M059J (cell line): ENCODE data around the gene OLFM2. TPM values are rescaled to one million over a fixed set of nuclear protein-coding genes. Genes with fewer than 3 reads are reported as not detected.
"Not testable (repeated sequence)": the region's sequence is repeated elsewhere in the genome, so short reads cannot be mapped to it uniquely, and the experiment has no call there.

ENCODE experiments used
- DNase-seq: peaks from one replicate; pipeline ENCODE4 v3.0.0-alpha.2; 2012; ENCODE audit warnings: low read depth
- total RNA-seq: library from RNA; depleted of rRNA; stranded (reverse); fragments of >200 nt; shearing (Covaris generic); gene quantifications from 2 replicates; pipeline ENCODE4 v1.2.3, GENCODE V29; 2014; rRNA removed

Gene OLFM2
- 0.39 TPM in 1 of 2 replicates, not detected in the other for total RNA-seq

DNA sequence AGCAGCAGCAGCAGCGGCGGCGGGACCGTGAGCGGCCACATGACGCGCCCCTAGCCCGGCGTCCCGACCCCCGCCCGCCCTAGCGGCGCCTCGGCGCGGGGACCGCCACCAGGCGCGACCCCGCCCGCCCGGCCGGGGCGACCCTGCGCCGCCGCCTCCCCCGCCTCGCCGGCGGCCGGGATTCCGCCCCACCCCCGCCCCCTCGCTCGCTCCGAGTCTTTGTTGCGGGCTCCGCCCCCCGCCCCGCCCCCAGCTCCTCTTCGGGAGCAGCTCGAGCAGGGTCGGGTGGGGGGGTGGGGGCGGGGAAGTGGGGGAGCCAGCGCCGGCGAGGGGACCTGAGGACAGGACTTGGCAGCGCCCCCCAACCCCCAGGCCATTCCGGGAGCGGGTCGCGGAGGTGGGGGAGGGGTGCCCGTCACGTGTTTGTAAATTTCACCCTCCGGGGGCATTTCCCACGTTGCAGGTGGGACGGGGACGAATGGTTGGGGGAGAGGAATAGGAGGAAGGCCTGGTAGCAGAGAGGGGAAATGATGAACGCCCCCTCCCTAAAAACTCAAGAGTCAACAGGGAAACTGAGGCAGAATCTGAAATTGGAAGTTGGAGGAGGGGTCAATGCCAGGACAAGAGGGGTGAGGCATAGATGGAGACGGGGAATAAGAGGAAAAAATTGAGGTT, at the start of gene OLFM2:
Gene OLFM2, minus strand, starts transcription at position 190 of the 675 bp plus-strand sequence. Its CDS starts 149 bp downstream, at position 41.
- DNase-seq, result no peak

- DNase-seq, result no peak
Observed at GRCh38 chr19:9981406-9982260, 45.3 kb upstream of the OLFM2 start.

DNA sequence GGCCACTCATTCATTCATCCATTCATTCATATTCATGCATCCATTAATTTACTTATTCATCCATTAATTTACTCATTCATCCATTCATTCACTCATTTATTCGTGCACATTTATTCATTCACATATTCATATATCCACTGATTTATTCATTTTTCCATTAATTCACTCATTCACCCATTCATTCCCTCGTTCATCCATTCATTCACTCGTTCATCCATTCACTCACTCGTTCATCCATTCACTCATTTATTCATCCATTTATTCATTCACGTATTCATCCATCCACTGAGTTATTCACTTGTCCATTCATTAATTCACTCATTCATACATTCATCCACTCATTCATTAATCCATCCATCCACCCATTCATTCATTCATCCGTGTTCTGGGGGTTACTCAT, 35.8 kb upstream of the OLFM2 start:
- no peak for DNase-seq

DNA sequence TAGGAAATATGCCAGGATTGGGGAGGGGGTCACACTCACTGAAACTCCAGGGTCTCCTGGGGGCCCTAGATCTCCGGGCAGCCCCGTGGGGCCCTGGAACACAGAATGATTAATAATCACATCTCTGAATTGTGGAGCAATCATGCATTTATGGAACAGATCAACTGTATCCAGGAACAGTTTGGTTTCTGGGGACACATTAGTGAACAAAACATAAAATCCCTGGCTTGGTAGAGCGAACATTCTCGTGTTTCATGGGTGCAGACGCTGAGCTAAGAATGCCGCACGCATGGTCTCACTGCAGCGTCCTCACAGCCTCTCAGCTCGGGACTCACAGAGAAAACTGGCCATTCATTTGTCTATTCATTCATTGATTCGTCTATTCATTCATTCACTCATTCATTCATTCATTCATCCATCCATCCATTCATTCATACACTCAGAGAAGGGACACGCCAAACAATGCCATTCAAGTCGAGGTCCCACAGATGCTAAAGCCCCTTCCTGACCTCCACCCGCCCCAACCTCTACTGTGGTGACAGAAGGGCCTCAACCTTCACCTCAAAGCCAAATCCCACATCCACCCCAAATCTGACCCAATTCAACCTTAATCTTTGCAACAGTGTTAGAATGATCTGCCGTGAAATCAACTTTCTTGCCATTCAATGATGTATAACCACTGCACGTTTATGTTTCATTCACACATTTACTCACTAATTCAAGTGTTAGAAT, 35.0 kb upstream of the OLFM2 start:
- peak; percentile 15 for DNase-seq

DNA sequence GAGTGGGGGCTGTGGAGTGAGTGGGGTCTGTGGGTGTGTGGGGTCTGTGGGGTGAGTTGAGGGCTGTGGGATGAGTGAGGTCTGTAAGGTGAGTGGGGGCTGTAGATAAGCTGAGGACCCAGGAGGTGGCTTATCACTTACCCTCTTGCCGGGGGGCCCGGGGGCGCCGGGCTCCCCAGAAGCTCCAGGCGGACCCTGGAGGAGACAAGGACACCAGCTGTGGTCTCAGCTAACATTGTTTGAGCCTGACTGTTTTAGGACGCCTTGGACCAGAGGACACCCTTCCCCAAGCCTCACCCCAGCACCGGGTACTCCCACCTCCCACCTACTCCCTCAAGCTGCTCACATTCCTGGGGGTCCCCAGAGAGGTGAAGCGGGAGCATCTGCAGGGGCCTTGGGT, 34.2 kb upstream of the OLFM2 start:
- DNase-seq, result no peak

- no peak for DNase-seq
Observed at GRCh38 chr19:9969688-9969975, 33.3 kb upstream of the OLFM2 start.

- no peak for DNase-seq
Observed at GRCh38 chr19:9968820-9969687, 32.7 kb upstream of the OLFM2 start.

DNA sequence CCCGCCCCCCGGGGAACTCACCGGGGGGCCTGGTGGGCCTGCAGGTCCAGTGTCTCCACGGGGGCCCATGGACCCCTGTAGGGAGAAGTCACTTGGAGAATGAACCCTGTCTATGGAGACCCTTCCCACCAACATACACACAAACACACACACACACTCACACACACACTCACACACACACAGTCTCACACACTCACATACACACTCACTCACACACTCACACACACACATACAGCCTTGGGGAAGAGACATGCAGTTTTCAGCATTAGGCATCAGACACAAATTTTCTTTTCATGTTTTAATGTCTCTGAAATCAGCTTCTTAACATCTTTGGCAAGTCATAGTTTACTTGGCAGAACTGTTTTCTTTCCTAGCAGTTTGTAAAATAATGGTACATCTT, 31.0 kb upstream of the OLFM2 start:
- no peak for DNase-seq

- no peak for DNase-seq
Observed at GRCh38 chr19:9966448-9966847, 30.1 kb upstream of the OLFM2 start.

- no peak for DNase-seq
Observed at GRCh38 chr19:9966024-9966423, 29.7 kb upstream of the OLFM2 start.

DNA sequence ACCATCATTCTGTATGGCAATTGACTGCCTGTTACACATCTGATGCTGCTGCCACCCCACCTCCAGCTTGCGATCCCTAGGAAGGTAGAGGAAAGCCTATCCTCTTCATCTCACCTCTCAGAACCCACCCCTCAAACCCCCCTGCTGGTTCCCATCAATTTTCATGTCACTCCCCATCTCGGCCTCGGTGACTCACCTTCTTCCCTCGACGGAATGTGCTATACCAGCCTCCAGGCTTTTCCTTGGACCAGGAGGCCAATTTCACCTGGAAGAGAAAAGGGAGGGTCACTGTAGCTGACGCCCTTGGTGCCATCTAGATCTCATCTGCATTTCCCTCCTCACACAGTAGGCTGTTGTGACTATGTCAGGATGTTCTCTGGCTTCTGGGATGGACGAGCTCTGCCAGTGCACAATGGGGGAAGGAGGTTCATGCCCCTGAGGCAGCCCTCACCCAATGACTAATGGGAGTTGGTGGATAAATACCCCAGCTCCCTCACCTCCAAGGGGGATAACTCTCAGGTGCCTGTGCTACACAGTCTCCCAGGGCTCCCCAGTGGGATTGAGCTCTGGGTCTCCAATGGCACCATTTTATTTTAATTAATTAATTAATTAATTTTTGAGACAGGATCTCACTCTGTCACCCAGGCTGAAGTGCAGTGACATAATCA, 26.4 kb upstream of the OLFM2 start:
- no peak for DNase-seq

DNA sequence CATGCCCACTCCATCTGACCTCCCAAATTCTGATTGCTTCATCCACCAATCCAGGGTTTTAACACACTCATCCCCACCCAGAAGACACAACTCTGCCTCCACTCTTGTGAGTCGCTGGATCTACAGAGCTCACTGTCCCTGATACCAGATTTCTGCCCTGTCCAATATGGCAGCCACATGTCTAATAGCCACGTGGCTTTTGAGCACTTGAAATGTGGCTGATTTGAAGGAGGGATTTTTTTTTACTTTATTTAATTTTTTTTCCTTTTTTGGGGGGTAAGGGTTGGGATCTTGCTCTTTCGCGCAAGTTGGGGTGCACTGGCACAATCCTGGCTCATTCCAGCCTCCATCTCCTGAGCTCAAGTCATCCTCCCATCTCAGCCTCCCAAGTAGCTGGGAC, 24.8 kb upstream of the OLFM2 start:
- no peak for DNase-seq

GRCh38 chr19:9958379-9958821, 22.1 kb upstream of the OLFM2 start:
- DNase-seq, result peak; percentile 72

- no peak for DNase-seq
Observed at GRCh38 chr19:9956956-9957355, 20.6 kb upstream of the OLFM2 start.

GRCh38 chr19:9953802-9954542, 17.7 kb upstream of the OLFM2 start:
- no peak for DNase-seq

GRCh38 chr19:9952276-9952675, 16.0 kb upstream of the OLFM2 start:
- DNase-seq, result no peak

- no peak for DNase-seq
Observed at GRCh38 chr19:9947441-9947840, 11.1 kb upstream of the OLFM2 start.

- DNase-seq, result not testable (repeated sequence)
Observed at GRCh38 chr19:9946528-9947125, 10.3 kb upstream of the OLFM2 start.

GRCh38 chr19:9945319-9945966, 9.1 kb upstream of the OLFM2 start:
- DNase-seq, result peak; percentile 93
